HK-2 (cell line): Measurements from ENCODE around the gene CILP2.

Experiments
- DNase-seq: peaks from one replicate; pipeline ENCODE4 v3.0.0-alpha.2; 2018; ENCODE audit not compliant: unreplicated experiment

Gene CILP2

GRCh38 chr19:19567391-19567790 lies 29.3 kb downstream of the CILP2 start:
- no peak for DNase-seq

DNA sequence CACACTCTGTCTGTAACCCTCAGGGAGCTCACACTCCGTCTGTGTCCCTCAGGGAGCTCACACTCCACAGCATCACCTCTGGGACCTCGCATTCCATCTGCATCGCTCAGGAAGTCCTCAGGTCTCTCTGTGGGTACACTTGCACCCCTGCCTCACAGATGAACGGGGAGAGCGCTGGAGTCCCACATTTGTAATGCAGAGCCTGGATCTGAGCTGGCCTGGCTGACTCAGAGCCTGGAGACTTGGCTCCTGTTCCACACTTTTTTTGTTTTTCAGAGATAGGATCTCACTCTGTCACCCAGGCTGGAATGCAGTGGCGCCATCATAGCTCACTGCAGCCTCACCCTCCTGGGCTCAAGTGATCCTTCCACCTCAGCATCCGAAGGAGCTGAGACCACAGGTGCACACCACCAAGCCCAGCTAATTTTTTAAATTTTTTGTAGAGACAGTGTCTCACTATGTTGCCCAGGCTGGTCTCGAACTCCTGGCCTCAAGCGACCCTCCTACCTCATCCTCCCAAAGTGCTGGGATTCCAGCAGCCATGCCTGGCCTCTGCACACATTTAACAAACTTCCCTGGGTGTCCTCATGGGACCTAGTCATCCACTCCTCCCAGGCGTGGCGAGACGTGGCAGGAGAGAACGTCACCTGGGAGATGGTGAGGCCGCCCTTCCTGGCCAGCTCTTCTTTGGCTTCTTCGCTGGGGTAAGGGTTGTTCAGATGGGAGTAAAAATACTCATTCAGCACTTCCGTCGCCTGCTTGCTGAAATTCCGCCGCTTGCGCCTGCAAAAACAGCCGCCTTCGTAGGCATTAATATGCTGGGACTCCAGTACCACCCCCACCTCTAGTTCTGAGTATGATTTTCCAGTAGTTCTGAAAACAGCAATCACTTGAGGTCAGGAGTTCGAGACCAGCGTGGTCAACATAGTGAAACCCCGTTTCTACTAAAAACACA lies 31.0 kb downstream of the CILP2 start:
- DNase-seq: no peak

GRCh38 chr19:19570571-19570970 lies 32.5 kb downstream of the CILP2 start:
- no peak for DNase-seq

GRCh38 chr19:19571071-19571786 lies 33.2 kb downstream of the CILP2 start:
- no peak for DNase-seq

- no peak for DNase-seq
Measured at GRCh38 chr19:19575411-19575810, 37.3 kb downstream of the CILP2 start.

GRCh38 chr19:19578252-19578651 lies 40.2 kb downstream of the CILP2 start:
- no peak for DNase-seq

DNA sequence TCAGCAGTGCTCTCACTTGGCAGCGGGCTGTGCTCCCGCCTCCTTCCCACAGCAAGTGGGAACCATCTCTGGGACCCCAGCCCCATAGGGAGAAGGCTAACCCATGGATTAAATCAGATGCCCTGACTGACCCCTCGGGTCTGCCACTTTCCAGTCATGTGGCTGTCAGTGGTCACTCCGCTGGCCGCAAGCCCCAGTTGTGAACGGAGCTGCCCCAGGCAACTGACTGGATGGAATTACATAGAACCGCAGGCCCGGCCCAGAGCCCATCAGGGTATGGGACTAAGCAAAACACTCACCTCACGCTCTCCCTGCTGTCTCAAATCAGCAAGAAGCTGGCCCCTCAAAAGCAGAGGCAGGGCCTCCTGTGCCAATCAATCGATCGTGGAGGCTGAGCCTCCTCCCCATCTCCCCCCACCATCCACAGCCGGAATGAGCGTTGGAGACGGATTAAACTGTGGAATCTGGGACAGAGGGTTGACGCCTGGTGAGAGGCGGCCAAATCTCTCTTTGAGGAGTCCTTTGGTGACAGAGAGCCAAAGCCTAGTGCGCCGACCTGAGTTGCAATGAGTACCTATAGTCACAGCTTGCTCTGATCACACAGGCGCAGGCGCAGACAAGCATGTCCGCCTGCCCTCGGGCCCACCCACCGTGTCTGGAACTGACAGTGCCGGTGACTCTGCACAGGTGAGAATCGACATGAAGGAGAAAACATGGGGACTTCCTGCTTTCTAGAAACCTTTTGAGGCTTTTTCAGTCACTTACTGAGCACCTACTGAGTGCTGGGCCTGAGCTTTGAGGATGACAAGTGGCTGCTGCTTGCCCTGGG lies 41.7 kb downstream of the CILP2 start:
- no peak for DNase-seq

- no peak for DNase-seq
Measured at GRCh38 chr19:19580418-19580817, 42.4 kb downstream of the CILP2 start.

- DNase-seq: no peak
Measured at GRCh38 chr19:19581391-19581790, 43.3 kb downstream of the CILP2 start.

DNA sequence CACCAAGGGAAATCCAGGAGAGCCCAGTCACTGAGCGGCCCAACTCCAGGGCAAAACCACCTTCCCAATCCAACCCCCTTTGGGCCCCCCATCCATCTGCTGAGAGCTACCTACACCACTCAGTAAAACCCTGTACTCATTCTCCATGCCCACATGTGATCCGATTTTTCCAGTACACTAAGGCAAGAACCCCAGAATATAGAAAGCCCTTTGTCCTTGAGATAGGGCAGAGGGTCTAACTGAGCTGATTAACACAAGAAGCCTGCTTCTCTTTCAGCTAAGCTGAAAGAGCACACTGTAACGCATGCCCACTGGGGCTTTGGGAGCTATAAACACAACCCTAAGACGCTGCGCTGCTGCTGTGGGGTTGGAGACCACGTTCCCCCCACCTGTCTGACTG lies 44.4 kb downstream of the CILP2 start:
- no peak for DNase-seq

GRCh38 chr19:19584356-19584755 lies 46.3 kb downstream of the CILP2 start:
- DNase-seq: no peak

GRCh38 chr19:19587771-19588170 lies 49.7 kb downstream of the CILP2 start:
- no peak for DNase-seq

DNA sequence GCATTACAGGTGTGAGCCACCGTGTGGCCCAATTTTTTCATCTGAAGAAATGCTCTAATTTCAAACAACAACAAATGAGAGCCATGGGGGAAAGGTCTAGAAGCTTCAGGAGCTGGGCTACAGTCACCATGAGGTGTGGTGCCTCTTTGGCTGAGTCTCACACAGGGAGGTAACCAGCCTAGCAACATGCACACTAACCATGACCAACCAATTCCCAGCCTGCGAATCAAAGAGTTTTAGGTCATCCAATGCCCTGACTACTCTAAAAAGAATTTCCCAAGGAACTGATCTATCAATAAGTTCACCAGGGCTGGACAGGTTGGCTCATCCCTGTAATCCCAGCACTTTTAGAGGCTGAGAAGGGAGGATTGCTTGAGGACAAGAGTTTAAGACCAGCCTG lies 50.5 kb downstream of the CILP2 start:
- DNase-seq: no peak

- DNase-seq: peak; percentile 71
Measured at GRCh38 chr19:19591133-19591825, 53.2 kb downstream of the CILP2 start.

- no peak for DNase-seq
Measured at GRCh38 chr19:19592690-19593089, 54.6 kb downstream of the CILP2 start.

DNA sequence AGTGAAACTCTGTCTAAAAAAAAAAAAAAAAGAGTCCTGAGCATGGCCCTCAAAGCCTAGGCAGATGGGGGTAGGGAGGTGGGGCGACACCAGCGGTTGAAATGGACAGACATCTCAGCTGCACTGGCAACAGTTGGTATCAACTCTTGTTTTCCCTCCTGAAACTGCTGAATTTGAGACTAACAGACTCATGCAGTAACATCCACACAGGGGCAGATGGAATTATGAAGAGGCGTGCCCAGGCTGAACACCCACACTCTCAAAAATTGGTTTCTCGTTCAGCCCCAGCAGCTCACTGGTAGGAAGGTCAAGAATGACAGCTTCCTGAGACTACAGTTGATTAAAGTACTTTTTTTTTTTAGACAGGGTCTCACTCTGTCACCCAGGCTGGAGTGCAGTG lies 56.3 kb downstream of the CILP2 start:
- DNase-seq: no peak

DNA sequence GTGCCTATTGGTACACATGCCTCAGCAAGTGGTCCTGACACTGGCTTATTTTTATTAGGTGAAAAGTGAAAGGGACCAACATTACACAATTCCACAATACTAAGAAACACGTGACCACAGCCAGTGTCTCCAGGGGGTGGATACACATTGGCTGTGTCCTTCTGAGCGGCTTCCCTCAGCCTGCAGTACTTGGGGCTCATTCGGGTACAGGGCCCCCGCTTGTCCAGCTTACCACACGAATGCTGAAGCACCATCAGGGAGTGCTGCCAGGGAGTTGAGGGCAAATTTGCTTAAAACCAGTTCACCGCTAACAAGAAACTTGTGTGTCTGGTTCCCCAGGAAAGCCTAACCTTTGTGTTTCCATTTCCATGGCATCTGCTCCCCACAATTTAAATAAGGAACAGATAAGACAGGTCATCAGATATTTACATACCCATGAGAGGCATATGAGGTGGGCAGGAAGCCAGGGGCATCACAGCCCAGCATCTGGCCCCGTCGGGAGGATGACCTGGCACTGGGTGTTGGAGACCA lies 57.2 kb downstream of the CILP2 start:
- no peak for DNase-seq
